HG03159 (cell line): ENCODE results near the gene PALM.

Source experiments
- ATAC-seq: cut with Tn5 transposase; IDR thresholded peaks from one replicate; pipeline ENCODE4 v1.9.1; 2021; ENCODE audit warnings: mild to moderate bottlenecking, moderate library complexity; ENCODE audit not compliant: unreplicated experiment

PALM gene

GRCh38 chr19:750640-751423 lies 42.1 kb downstream of the PALM start, which contains the start of gene MISP:
TSS of gene MISP (plus strand) at chr19:751112. CDS start at chr19:756947, 5,835 bp downstream.
- no peak for ATAC-seq

- no peak for ATAC-seq
Measured at GRCh38 chr19:751501-752341, 43.0 kb downstream of the PALM start.

- ATAC-seq = no peak
Measured at GRCh38 chr19:752652-753517, 44.1 kb downstream of the PALM start.

- no peak for ATAC-seq
Measured at GRCh38 chr19:754530-754929, 45.8 kb downstream of the PALM start.

- ATAC-seq = no peak
Measured at GRCh38 chr19:755063-755462, 46.3 kb downstream of the PALM start.

GRCh38 chr19:756236-756635 lies 47.5 kb downstream of the PALM start:
- no peak for ATAC-seq

GRCh38 chr19:756821-757688 lies 48.3 kb downstream of the PALM start:
- no peak for ATAC-seq

- no peak for ATAC-seq
Measured at GRCh38 chr19:757811-758668, 49.3 kb downstream of the PALM start.

GRCh38 chr19:763181-763580 lies 54.4 kb downstream of the PALM start:
- no peak for ATAC-seq

GRCh38 chr19:763869-764268 lies 55.1 kb downstream of the PALM start:
- no peak for ATAC-seq

GRCh38 chr19:764301-764700 lies 55.6 kb downstream of the PALM start:
- no peak for ATAC-seq

- no peak for ATAC-seq
Measured at GRCh38 chr19:765179-765738, 56.5 kb downstream of the PALM start.

- no peak for ATAC-seq
Measured at GRCh38 chr19:768424-768823, 59.7 kb downstream of the PALM start.

- no peak for ATAC-seq
Measured at GRCh38 chr19:769616-770015, 60.9 kb downstream of the PALM start.

GRCh38 chr19:771332-771785 lies 62.6 kb downstream of the PALM start:
- no peak for ATAC-seq

- ATAC-seq = no peak
Measured at GRCh38 chr19:772063-772462, 63.3 kb downstream of the PALM start.

GRCh38 chr19:772730-773436 lies 64.1 kb downstream of the PALM start:
- ATAC-seq = no peak

GRCh38 chr19:776549-776948 lies 67.8 kb downstream of the PALM start:
- no peak for ATAC-seq
